Suppressor macrophage treated with lipopolysaccharide for 4 hours (primary cell): ENCODE results near the gene EIF3A.
A peak's percentile ranks its signal among the peaks of the same experiment; 100 is the strongest.
"Not testable (repeated sequence)": the region's sequence is repeated elsewhere in the genome, so short reads cannot be mapped to it uniquely, and the experiment has no call there.

Experiments used
- DNase-seq: peaks from one replicate; pipeline ENCODE4 v3.0.0-alpha.2; 2020

Gene EIF3A

GRCh38 chr10:119051775-119052174 is 28.8 kb downstream of the EIF3A start:
- no peak for DNase-seq

- DNase-seq, result no peak
Observed at GRCh38 chr10:119049777-119050176, 30.8 kb downstream of the EIF3A start.

- no peak for DNase-seq
Observed at GRCh38 chr10:119049361-119049760, 31.3 kb downstream of the EIF3A start.

DNA sequence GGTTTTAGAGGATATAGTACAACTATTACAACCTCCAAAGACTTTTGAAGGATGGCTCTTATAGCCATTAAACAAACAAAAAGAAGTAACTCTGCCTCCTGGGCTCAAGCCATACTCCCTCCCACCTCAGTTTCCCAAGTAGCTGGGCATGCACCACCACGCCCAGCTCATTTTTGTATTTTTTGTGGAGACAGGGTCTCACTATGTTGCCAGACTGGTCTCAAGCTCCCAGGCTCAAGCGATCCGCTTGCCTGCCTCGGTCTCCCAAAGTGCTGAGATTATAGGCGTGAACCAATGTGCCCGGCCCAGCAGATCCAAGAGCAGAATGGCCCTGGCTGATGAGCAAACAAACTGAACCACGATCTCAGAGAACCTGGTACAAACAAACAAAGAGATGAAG is 35.1 kb downstream of the EIF3A start:
- no peak for DNase-seq

GRCh38 chr10:119042169-119042568 is 38.4 kb downstream of the EIF3A start:
- no peak for DNase-seq

DNA sequence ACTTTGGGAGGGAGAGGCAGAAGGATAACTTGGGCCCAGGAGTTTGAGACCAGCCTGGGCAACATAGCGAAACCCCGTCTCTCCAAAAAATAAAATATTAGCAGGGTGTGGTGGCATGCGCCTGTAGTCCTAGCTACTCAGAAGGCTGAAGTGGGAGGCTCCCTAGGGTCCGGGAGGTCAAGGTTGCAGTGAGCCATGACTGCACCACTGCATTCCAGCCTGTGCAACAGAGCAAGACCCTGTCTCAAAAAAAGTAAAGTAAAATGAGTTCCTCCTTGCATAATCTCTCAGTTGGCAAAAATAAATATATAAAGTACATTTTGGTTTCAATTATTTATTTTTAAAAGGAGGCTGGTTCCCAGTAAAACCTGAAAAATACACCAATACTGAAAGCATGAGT is 39.3 kb downstream of the EIF3A start:
- no peak for DNase-seq

- DNase-seq, result no peak
Observed at GRCh38 chr10:119039161-119039560, 41.5 kb downstream of the EIF3A start.

DNA sequence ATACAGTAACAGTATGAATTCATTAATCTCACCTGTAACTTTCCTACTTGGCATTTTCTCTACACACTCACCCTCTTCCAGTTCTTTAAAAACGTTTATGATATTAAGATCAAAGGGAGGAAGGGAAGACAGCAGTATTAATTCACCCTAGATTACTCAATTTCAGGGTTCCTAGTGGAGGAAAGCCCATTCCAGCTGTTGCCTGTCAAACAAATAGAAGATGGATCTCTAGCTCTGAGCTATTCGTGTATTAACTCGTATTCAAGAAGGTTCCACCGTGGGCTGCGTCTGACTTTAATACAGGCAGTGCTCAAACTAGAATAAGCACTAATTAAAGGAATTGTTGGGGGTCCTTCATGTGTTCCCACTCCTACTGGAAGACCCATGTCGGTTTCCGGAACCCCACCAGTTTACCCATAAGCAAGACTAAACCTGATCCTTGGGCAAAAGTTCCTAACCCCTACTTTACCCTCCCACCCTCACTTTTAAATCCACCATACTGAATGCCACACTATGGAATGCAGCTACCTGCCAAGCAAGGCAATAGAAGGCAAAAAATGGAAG is 49.0 kb downstream of the EIF3A start:
- DNase-seq, result no peak

DNA sequence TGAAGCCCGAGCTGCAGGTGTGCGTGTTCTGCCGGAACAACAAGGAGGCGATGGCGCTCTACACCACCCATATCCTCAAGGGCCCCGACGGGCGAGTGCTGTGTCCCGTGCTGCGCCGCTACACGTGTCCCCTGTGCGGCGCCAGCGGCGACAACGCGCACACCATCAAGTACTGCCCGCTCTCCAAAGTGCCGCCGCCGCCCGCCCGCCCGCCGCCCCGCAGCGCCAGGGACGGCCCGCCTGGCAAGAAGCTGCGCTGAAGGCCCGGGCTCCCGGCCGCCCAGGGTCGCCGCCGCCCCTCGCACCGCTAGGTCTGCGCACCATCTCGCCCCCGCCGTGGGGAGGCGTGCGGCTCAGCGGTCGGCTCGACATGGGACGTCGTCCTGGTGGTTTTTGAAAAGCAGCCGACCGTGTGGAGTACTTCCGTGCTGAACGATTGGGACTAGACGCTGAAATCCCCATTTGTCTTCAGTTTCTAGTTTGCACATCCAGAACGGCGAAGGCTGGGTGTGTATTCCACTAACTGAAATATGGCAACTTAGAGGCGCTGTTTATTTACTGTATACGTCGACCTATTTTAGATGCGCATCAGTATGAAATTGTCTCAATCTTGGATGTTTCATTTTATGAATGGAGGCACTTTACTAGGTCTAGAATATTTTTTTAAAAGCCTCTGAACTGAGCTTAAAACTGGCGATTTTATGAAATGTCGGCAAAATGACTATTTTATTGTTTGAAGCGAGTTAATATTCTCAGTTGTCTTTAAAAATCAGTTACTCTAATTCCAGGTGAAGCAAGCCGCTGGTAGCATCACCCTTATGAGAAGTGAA is 50.0 kb downstream of the EIF3A start:
- peak; percentile 68 for DNase-seq

- DNase-seq, result no peak
Observed at GRCh38 chr10:119029613-119030420, 50.8 kb downstream of the EIF3A start, which contains the start of gene NANOS1. Gene NANOS1, plus strand, starts transcription at chr10:119029714. Its CDS starts 88 bp downstream, at chr10:119029802.

- peak; percentile 90 for DNase-seq
Observed at GRCh38 chr10:119028900-119029612, 51.6 kb downstream of the EIF3A start.

- DNase-seq, result not testable (repeated sequence)
Observed at GRCh38 chr10:119028445-119028899, 52.1 kb downstream of the EIF3A start.

DNA sequence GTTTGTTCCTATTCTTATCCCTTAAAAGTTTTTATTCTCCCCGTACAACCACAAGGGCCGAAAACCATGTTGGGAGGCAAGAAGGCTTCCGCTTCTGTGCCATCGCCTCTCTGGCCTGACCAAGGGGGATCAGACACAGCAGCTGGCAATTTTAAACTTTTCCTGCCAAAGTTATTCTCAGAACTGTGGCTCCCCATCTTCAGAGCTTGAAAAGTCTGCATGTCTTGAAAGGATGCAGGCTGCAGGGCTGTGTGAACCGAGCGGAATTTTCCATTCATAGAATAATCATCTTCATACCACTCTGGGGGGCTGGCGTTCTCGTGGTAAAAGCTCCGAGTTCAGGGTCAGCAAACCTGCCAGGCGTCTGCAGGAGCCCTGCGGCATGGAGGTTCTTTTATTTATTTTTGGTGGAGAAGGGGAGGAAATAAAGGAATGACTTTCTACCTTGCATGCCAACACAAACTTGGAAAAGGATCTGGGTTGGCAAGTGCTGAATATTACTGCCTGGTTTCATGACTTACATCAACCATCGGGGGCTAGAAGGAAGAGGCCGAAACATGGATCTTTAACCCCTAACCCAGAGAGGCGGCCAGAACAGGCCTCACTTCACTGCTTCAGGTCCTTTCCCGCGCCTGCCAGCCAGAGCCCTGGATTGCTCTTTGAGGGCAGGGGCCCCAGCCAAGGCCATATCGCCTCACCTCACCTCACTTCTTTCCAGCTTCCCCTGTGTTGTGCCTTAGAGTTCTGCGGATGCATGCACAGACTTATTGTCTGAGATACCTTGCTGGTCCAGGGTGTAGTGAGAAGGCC is 54.1 kb downstream of the EIF3A start:
- DNase-seq, result no peak

DNA sequence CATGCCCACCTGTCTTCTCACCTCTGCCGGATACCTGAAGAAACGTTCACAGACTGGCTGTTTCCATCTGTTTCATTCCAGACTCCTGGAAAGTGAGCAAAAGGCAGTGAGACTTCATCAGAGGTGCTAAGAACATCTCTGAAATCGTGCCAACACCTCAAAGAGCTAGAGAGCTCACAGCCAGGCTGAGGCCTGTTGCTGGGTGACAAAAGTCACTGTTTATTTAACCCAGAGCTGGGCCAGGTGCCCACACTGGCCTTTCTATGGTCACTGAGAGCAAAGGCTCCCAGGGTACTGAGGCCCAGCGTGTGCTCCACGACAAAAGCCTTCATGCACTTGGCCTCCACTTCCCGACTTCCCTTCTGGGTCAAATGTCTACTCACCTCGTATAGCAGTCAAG is 54.8 kb downstream of the EIF3A start:
- no peak for DNase-seq

GRCh38 chr10:119025336-119025735 is 55.3 kb downstream of the EIF3A start:
- DNase-seq, result no peak

DNA sequence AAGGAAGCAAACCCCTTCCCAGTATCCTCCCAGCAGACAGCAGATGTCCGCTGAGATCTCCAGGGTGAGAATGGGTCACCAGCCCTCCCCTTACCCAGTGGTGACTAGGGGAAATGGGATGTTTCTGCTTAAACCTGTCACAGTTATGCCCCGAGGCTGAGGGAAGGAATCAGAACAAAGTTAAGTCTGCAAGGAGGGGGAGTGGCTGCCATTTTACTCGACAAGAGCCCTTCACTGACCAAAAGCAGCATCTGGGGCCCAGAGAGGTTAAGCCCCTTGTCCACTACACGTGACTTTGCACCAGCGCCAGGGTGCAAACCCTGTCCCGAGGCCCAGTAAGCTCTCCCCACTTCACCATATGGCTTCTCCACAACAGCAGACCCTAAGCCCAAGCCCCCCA is 55.7 kb downstream of the EIF3A start:
- DNase-seq, result no peak

DNA sequence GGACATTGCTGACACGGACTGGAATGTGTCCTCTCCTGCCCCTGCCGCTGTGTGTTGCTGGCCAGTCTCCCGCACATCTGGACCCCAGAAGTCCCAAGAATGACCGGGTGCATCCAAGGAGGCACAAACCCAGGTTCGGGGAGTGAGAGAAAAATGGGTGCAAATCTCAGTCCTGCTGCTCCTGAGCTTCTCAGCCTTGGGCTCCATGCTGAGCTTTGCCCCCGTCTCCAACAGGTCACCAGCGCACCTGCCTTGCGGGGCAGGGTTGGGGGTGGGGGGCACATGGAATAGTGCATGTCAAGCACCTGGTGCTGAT is 57.1 kb downstream of the EIF3A start:
- DNase-seq, result no peak

DNA sequence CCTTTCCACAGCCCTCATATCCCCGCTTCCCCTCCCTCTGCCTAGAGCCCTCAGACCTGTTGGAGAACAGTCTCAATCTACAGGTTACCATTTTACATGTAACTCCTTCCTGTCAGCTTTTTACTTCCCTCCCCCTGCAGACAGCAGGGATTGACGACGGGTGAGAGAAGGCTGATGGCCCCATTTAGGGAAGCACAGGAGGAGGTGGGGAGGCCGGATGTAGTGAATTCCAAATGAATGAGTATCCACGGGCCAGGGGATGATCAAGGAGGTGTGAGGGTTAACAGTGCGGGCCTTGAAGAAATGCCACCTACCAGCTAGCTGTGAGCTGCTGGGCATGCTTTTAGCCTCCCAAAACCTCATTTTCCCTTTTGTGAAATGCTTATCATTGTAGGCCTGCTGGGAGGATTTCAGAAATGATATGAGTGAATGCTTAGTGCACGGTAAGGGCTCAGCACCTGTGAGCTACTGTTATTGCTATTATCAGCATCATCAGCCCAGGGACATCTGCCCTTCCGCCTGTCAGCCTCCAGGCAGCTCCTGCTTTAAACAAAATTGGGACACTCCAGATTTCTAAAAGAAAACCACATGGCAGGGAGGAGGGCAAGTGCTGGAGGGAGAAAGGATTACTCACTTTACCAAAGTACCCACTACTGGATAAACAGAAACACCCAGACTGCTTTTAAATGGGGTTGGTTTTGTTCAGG is 57.6 kb downstream of the EIF3A start:
- DNase-seq, result no peak

- peak; percentile 39 for DNase-seq
Observed at GRCh38 chr10:119020627-119020946, 60.0 kb downstream of the EIF3A start.

GRCh38 chr10:119007211-119007574 is 73.4 kb downstream of the EIF3A start:
- DNase-seq, result no peak

DNA sequence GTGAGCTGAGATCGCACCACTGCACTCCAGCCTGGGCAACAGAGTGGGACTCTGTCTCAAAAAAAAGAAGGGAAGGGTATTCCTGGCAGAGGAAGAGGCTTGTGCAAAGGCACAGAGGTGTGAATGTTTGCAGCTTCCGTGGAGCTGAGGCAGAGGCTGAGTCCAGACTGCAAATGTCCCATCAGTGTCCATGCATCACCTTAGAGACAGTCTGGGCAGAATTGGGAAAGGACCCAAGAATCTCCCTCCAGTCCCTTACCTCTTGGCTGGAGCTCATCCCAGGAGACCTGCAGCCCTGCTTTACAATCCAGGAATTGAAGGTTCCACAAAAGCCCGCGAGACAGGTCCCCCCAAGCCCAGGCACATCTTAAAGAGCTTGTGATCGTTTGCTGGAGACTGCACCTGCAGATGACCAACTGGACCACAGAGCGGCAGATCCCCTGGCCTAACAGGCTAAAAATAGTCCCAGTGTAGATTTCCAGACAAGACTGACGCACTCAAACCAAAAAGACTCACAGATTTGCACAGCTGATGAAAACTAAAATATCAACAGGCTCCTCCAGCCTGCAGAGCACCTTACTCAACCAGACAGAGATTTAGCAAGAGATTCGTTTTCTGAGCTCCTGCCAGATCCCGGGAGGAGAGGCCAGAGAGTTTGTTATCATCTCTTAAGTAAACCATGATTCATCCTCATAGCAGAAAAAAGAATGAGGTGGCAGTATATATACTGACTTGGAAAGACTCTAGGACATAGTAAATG is 74.0 kb downstream of the EIF3A start:
- DNase-seq, result no peak
